Measurements from ENCODE around the gene ARID1A. TPM values are rescaled to one million over a fixed set of nuclear protein-coding genes. Genes with fewer than 3 reads are reported as not detected.
A peak's percentile ranks its signal among the peaks of the same experiment; 100 is the strongest.

Gene ARID1A
- total RNA-seq, 1 donor from 2014 or later = 17.1 TPM

GRCh38 chr1:26814893-26815292 is 119.1 kb downstream of the ARID1A start:
- DNase-seq (ENCODE audit: low spot score in 2 of 2) (no peak), FAIRE-seq (no peak)

DNA sequence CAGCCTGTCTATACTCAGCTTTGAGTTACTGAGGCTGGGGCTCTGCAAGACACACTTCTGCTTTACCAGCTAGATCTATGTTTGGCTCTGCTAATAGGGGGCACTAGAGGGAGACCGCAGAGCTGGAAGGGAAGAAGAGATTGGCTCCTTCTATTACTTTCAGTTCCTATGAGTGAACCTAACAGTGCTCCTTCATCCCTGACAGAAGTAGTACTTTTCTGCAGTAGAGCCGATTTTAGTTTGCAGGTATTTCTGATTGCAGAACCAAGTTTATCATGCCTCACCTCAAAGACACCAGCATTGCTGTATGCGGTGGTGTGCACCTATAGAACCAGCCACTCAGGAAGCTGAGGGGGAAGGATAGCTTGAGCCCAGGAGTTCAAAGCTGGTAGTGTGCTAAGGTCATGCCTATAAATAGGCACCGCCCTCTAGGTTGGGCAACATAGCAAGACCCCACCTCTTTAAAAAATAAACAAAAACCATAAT is 125.0 kb downstream of the ARID1A start:
- FAIRE-seq (no peak), DNase-seq (ENCODE audit: low spot score in 2 of 2) (no peak)

GRCh38 chr1:26822737-26823395 is 127.1 kb downstream of the ARID1A start:
- no peak for DNase-seq (ENCODE audit: low spot score in 2 of 2)
- no peak for FAIRE-seq

DNA sequence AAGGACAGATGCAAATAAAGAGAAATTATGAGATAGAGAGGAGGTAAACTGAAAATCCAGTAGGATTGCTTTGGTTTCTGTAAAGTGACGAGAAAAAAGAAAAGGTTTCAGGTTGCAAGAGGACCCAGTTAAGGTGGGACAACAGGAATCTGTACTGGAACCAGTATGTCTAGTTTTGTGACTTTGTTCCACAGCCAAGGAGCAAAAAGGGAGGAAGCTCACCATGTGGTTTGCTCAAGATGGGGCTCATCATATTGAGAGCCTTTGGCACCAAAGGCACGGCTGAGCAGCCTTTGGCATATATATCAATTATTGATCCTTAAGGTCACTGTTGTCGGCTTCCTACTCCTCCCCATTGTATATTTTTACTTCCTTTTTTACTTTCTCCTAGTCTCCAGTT is 128.9 kb downstream of the ARID1A start:
- no peak for FAIRE-seq

GRCh38 chr1:26826261-26827105 is 130.7 kb downstream of the ARID1A start, which contains the start of gene ZDHHC18:
TSS of gene ZDHHC18 (plus strand) at chr1:26826688. CDS start at chr1:26826805, 117 bp downstream.
- DNase-seq (ENCODE audit: low spot score in 2 of 2) = peak; percentile 88 to 89
- no peak for FAIRE-seq

More for the DNA sequence above, 128.9 kb downstream of the ARID1A start:
- DNase-seq (ENCODE audit: low spot score in 2 of 2) = no peak

DNA sequence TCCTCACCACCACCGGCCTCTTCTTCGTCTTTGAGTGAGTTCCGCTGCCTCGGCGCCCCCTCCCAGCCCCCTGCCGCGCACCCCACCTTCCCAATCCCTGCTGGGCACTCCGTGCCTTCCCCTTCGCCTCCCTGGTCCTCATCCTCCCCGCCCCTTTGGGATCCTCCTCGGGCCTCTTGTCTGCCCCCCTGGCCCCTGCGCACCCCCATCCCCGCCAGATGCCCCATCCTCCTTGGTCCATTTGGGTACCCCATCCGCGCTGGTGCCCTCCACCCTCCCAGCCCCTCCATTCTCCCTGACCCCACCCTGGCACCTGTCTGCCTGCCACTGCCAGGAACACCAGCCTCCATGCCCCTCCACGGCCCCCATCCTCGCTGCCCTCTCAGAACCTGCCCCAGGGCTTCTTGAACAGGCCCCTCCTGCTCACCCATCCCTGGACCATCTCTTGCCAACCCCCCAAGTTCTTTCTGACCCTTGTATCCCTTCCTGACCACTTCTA is 131.3 kb downstream of the ARID1A start:
- FAIRE-seq (no peak), DNase-seq (ENCODE audit: low spot score in 2 of 2) (no peak)

- DNase-seq (ENCODE audit: low spot score in 2 of 2) = no peak
- no peak for FAIRE-seq
These were observed 131.8 kb downstream of the ARID1A start for GRCh38 chr1:26827663-26828062.

DNA sequence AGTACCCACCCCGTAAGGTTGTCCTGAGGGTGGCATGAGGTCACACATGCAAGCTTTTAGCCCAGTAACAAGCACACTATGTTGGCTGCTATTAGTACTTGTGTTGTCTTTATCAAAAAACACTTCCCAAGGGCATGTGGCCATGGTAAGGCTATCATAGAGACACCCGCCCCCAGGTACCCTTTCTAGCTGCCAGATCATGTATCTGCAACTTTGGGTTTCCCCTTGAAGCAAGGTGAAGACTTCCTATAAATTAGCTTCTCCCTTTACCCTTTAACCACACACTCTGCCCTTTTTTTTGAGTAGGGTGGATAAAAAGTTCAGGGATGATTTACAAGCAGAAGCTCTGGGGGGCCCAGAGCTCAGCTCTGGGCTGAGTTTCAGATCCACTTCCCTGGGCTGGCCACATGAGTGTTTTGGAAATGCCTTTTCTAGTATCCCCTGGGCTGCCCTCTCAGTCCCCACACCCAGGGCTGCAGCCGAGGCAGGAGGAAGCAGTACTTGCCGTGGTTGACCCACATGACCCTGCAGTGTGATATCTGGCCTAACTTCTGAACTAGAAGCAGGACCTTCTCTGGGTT is 132.7 kb downstream of the ARID1A start:
- FAIRE-seq (no peak), DNase-seq (ENCODE audit: low spot score in 2 of 2) (no peak)

GRCh38 chr1:26829184-26829911 is 133.5 kb downstream of the ARID1A start:
- FAIRE-seq = no peak
- DNase-seq (ENCODE audit: low spot score in 2 of 2) = no peak

GRCh38 chr1:26831059-26831458 is 135.2 kb downstream of the ARID1A start:
- FAIRE-seq (no peak), DNase-seq (ENCODE audit: low spot score in 2 of 2) (no peak)

Small RNAs within 50 kb of the gene (small RNA-seq; reads per million reads assigned to genes)
- gene AL627082.1 (not detected), gene RN7SL165P (not detected)

Other genes starting within 250 kb of the ARID1A start
- gene HMGN2, start 223.6 kb upstream of the ARID1A start, total RNA-seq = 240 TPM
- 3.3 TPM for gene RPS6KA1, start 166.3 kb upstream of the ARID1A start, total RNA-seq
- gene PIGV, start 91.9 kb downstream of the ARID1A start, total RNA-seq = 4.5 TPM
- gene ZDHHC18, start 130.7 kb downstream of the ARID1A start, total RNA-seq = 5.7 TPM
- gene SFN, start 167.1 kb downstream of the ARID1A start, total RNA-seq = under 0.01 TPM
- 8.6 TPM for gene GPN2, start 194.3 kb downstream of the ARID1A start, total RNA-seq
- gene GPATCH3, start 204.5 kb downstream of the ARID1A start, total RNA-seq = 9.8 TPM
- not detected for gene NR0B2, start 218.0 kb downstream of the ARID1A start, total RNA-seq
- gene NUDC, start 225.7 kb downstream of the ARID1A start, total RNA-seq = 17.1 TPM